OCI-LY7 (cell line): ENCODE measurements around the gene LHFPL2. TPM values are rescaled to one million over a fixed set of nuclear protein-coding genes. Genes with fewer than 3 reads are reported as not detected.

ENCODE experiments used
- BruUV-seq: library from RNA; stranded (reverse); fragments of 400-500 nt; replicated peaks from 2 replicates; lab custom pipeline; 2021; lab: Mats Ljungman, UMichigan
- CTCF ChIA-PET: fragments of 300-600 bp; sonication (Branson Sonifier 250); formaldehyde crosslinking; loops from one replicate; lab custom pipeline; 2022; ENCODE audit warnings: antibody characterized with exemption; ENCODE audit not compliant: unreplicated experiment; lab: Charles Lee
- POLR2A ChIA-PET: fragments of 300-600 bp; sonication (Branson Sonifier 250); formaldehyde crosslinking; loops from one replicate; lab custom pipeline; 2022; ENCODE audit warnings: antibody characterized with exemption; lab: Charles Lee
- DNase-seq: peaks from one replicate; pipeline ENCODE4 v3.0.0-alpha.2; 2015; ENCODE audit warnings: low spot score
- H2AFZ ChIP-seq: fragments of 200-600 bp; sonication (generic), shearing (Covaris generic); 2 replicates; pipeline ENCODE4 v1.6.1; 2014; ENCODE audit warnings: mild to moderate bottlenecking, antibody characterized with exemption, low read length, moderate library complexity
- H3K27ac ChIP-seq: fragments of 200-600 bp; sonication (generic); 2 replicates; pipeline ENCODE4 v1.5.1; 2014; ENCODE audit warnings: mixed run types, low read depth, mild to moderate bottlenecking, moderate library complexity, low read length, inconsistent platforms; ENCODE audit not compliant: poor library complexity, severe bottlenecking
- H3K36me3 ChIP-seq: fragments of 200-600 bp; sonication (generic); 2 replicates; pipeline ENCODE4 v1.6.1; 2014; ENCODE audit warnings: mild to moderate bottlenecking, antibody characterized with exemption, low read length, moderate library complexity, mixed read lengths; ENCODE audit not compliant: insufficient read depth
- H3K4me1 ChIP-seq: fragments of 200-600 bp; sonication (generic); 2 replicates; pipeline ENCODE4 v1.5.1; 2014; ENCODE audit warnings: mild to moderate bottlenecking, low read length; ENCODE audit not compliant: insufficient read depth, poor library complexity, severe bottlenecking
- H3K4me2 ChIP-seq: fragments of 200-600 bp; sonication (generic); 2 replicates; pipeline ENCODE4 v1.6.1; 2014; ENCODE audit warnings: mild to moderate bottlenecking, low read length
- H3K4me3 ChIP-seq: fragments of 200-600 bp; sonication (generic); 2 replicates; pipeline ENCODE4 v1.5.1; 2014; ENCODE audit warnings: mild to moderate bottlenecking, low read depth, low read length; ENCODE audit not compliant: poor library complexity, severe bottlenecking
- H3K79me2 ChIP-seq: fragments of 200-600 bp; sonication (generic); 2 replicates; pipeline ENCODE4 v1.6.1; 2016; ENCODE audit warnings: low read depth, mild to moderate bottlenecking, low read length, moderate library complexity, mixed read lengths; ENCODE audit not compliant: insufficient read depth
- H3K9me2 ChIP-seq: fragments of 200-600 bp; sonication (generic); 2 replicates; pipeline ENCODE4 v1.6.1; 2016; ENCODE audit warnings: mild to moderate bottlenecking, low read length, mixed read lengths; ENCODE audit not compliant: insufficient read depth
- H3K9me3 ChIP-seq: fragments of 200-600 bp; sonication (generic); 2 replicates; pipeline ENCODE4 v1.6.1; 2014; ENCODE audit warnings: mild to moderate bottlenecking, mixed run types, low read length, mixed read lengths
- H4K20me1 ChIP-seq: fragments of 200-600 bp; sonication (generic); 2 replicates; pipeline ENCODE4 v1.6.1; 2014; ENCODE audit warnings: mild to moderate bottlenecking, antibody characterized with exemption, low read length, moderate library complexity, mixed read lengths; ENCODE audit not compliant: insufficient read depth
- CTCF ChIP-seq: fragments of 200-600 bp; sonication (generic); conservative IDR thresholded peaks from 2 replicates; pipeline ENCODE4 v1.5.1; 2014; ENCODE audit warnings: mild to moderate bottlenecking, antibody characterized with exemption, low read length, moderate library complexity, mixed read lengths
- EZH2phosphoT487 ChIP-seq: fragments of 200-600 bp; sonication (generic); IDR thresholded peaks from 2 replicates; pipeline ENCODE4 v1.6.1; 2018; ENCODE audit warnings: low read depth, borderline replicate concordance, mild to moderate bottlenecking, mixed run types, antibody characterized with exemption, low read length, moderate library complexity, mixed read lengths
- intact Hi-C: fragments of 100-400 bp; cut with micrococcal nuclease; formaldehyde crosslinking; loops from one replicate; pipeline ENCODE4 v1.10.0; 2022; ENCODE audit not compliant: unreplicated experiment
- total RNA-seq, 2 experiments: library from RNA; depleted of rRNA in 1 of 2; stranded (reverse); fragments of >200 nt in 1 of 2; shearing (Covaris generic) in 1 of 2; gene quantifications; 2 replicates each; pipeline ENCODE4 v1.2.3, GENCODE V29; 2014 to 2022

Gene LHFPL2
- total RNA-seq, 2 experiments from 2014 or later: 12.2 to 24.0 TPM

- POLR2A ChIA-PET: no interaction called here
- H3K27ac ChIP-seq: no peak overlapping the region
- intact Hi-C loops: no loop called here
- no peaks in the 10 kb centered on the region for H3K79me2 ChIP-seq
- no peak for DNase-seq
- CTCF ChIA-PET: no interaction called here
- BruUV-seq: no TSS peak
- H3K4me1 ChIP-seq: peaks cover 34% of the 10 kb centered on the region
- no peaks in the 10 kb centered on the region for H3K9me3 ChIP-seq
- H3K4me2 ChIP-seq: no peak overlapping the region
- TF ChIP-seq CTCF (no peak), EZH2phosphoT487 (no peak)
- no peaks in the 10 kb centered on the region for H3K9me2 ChIP-seq
- H3K4me3 ChIP-seq: no peak overlapping the region
- no peak overlapping the region for H2AFZ ChIP-seq
- no peaks in the 10 kb centered on the region; the same call in 1 of the 2 replicates for H4K20me1 ChIP-seq
- no peaks in the 10 kb centered on the region for H3K36me3 ChIP-seq
These were observed 142.7 kb downstream of the LHFPL2 start for GRCh38 chr5:78505860-78506259.

- POLR2A ChIA-PET: interaction anchor here (1.1 kb wide), 1 partner anchor 8 kb away, joined by 5 read pairs; no protein-coding TSS in a partner anchor
- intact Hi-C loops: no loop called here
These were observed 143.6 kb downstream of the LHFPL2 start for GRCh38 chr5:78504704-78505677.

More at GRCh38 chr5:78504704-78505677, 143.6 kb downstream of the LHFPL2 start:
- Histone ChIP-seq H2AFZ (no peak overlapping the region), H3K4me2 (no peak overlapping the region), H3K36me3 (0 out of 2 replicates have a peak, but pooled peaks cover 3% of the 10 kb centered on the region), H3K9me2 (no peaks in the 10 kb centered on the region), H3K27ac (no peak overlapping the region), H3K79me2 (no peaks in the 10 kb centered on the region), H4K20me1 (no peaks in the 10 kb centered on the region; the same call in 1 of the 2 replicates), H3K9me3 (no peaks in the 10 kb centered on the region), H3K4me3 (no peak overlapping the region), H3K4me1 (peaks cover 30% of the 10 kb centered on the region)
- no TSS peak for BruUV-seq
- no peak for DNase-seq
- no peak for TF ChIP-seq EZH2phosphoT487
- TF ChIP-seq CTCF: no peak
- CTCF ChIA-PET: no interaction called here
